PC-3 (cell line): Measurements from ENCODE around the gene C12orf57. TPM values are rescaled to one million over a fixed set of nuclear protein-coding genes. Genes with fewer than 3 reads are reported as not detected.
A peak's percentile ranks its signal among the peaks of the same experiment; 100 is the strongest.

Experiments used
- ATAC-seq: fragments of 200-7000 bp; cut with Tn5 transposase; 2 replicates; pipeline ENCODE4 v1.9.1; 2020; ENCODE audit warnings: mild to moderate bottlenecking, moderate library complexity
- BruUV-seq: library from RNA; stranded (reverse); fragments of 400-500 nt; replicated peaks from 2 replicates; lab custom pipeline; 2021; lab: Mats Ljungman, UMichigan
- CTCF ChIA-PET: fragments of 300-600 bp; sonication (Branson Sonifier 250); formaldehyde crosslinking; loops from one replicate; lab custom pipeline; 2022; ENCODE audit warnings: antibody characterized with exemption; lab: Charles Lee
- POLR2A ChIA-PET: fragments of 300-600 bp; sonication (Branson Sonifier 250); formaldehyde crosslinking; loops from one replicate; lab custom pipeline; 2022; ENCODE audit warnings: antibody characterized with exemption; ENCODE audit not compliant: unreplicated experiment; lab: Charles Lee
- DNase-seq: peaks from one replicate; pipeline ENCODE4 v3.0.0-alpha.2; 2015
- H2AFZ ChIP-seq: fragments of 300-600 bp; sonication (generic); 2 replicates; pipeline ENCODE4 v1.6.0; 2016; ENCODE audit warnings: antibody characterized with exemption, low read length
- H3F3A ChIP-seq: fragments of 300-600 bp; sonication (generic); one replicate; pipeline ENCODE4 v1.6.0; 2017; ENCODE audit warnings: antibody characterized with exemption, low read length, control low read depth, mild to moderate bottlenecking; ENCODE audit not compliant: unreplicated experiment
- H3K27ac ChIP-seq: fragments of 300-600 bp; sonication (generic); 2 replicates; pipeline ENCODE4 v1.5.1; 2016; ENCODE audit warnings: mild to moderate bottlenecking, low read length
- H3K27me3 ChIP-seq: fragments of 300-600 bp; sonication (generic); 2 replicates; pipeline ENCODE4 v1.6.1; 2016; ENCODE audit warnings: low read length, mixed read lengths
- H3K36me3 ChIP-seq: fragments of 300-600 bp; sonication (generic); 2 replicates; pipeline ENCODE4 v1.6.1; 2016; ENCODE audit warnings: low read depth, mixed run types, low read length, mixed read lengths
- H3K4me1 ChIP-seq: fragments of 300-600 bp; sonication (generic); 2 replicates; pipeline ENCODE4 v1.5.1; 2016; ENCODE audit warnings: low read length; ENCODE audit not compliant: insufficient read depth
- H3K4me2 ChIP-seq: fragments of 300-600 bp; sonication (generic); 2 replicates; pipeline ENCODE4 v1.6.0; 2016; ENCODE audit warnings: low read length
- H3K4me3 ChIP-seq: fragments of 300-600 bp; sonication (generic); 2 replicates; pipeline ENCODE4 v1.5.1; 2016; ENCODE audit warnings: mild to moderate bottlenecking, low read length, mixed read lengths
- H3K79me2 ChIP-seq: fragments of 300-600 bp; sonication (generic); 2 replicates; pipeline ENCODE4 v1.6.1; 2017; ENCODE audit warnings: low read length, mixed read lengths
- H3K9ac ChIP-seq: fragments of 300-600 bp; sonication (generic); 2 replicates; pipeline ENCODE4 v1.6.0; 2016; ENCODE audit warnings: mild to moderate bottlenecking, low read length
- H3K9me2 ChIP-seq: fragments of 300-600 bp; sonication (generic); replicated peaks from 2 replicates; pipeline ENCODE4 v1.6.1; 2016; ENCODE audit warnings: mixed run types, low read length, mixed read lengths
- H3K9me3 ChIP-seq: fragments of 300-600 bp; sonication (generic); 2 replicates; pipeline ENCODE4 v1.6.1; 2016; ENCODE audit warnings: low read length, mixed read lengths
- H4K20me1 ChIP-seq: fragments of 300-600 bp; sonication (generic); 2 replicates; pipeline ENCODE4 v1.6.1; 2016; ENCODE audit warnings: low read length, mixed read lengths
- CTCF ChIP-seq: fragments of 300-600 bp; sonication (generic); conservative IDR thresholded peaks from 2 replicates; pipeline ENCODE4 v1.5.1; 2017; ENCODE audit warnings: antibody characterized with exemption, low read depth, mild to moderate bottlenecking, low read length
- EZH2 ChIP-seq: fragments of 300-600 bp; sonication (generic); IDR thresholded peaks from one replicate; pipeline ENCODE4 v1.6.1; 2017; ENCODE audit warnings: antibody characterized with exemption, mild to moderate bottlenecking, low read length; ENCODE audit not compliant: unreplicated experiment
- EZH2phosphoT487 ChIP-seq: fragments of 300-600 bp; sonication (generic); IDR thresholded peaks from 2 replicates; pipeline ENCODE4 v1.6.1; 2018; ENCODE audit warnings: mild to moderate bottlenecking, antibody characterized with exemption, low read length, borderline replicate concordance
- intact Hi-C: fragments of 100-400 bp; cut with micrococcal nuclease; formaldehyde crosslinking; loops from 2 replicates; pipeline ENCODE4 v1.9.0; 2023
- total RNA-seq: library from RNA; depleted of rRNA; stranded (reverse); fragments of >200 nt; gene quantifications from 2 replicates; pipeline ENCODE4 v1.2.3, GENCODE V29; 2014

The C12orf57 gene
- total RNA-seq, 1 experiment from 2014 or later = 125 TPM

- no TSS peak for BruUV-seq
Measured at GRCh38 chr12:6928022-6928702, 15.7 kb upstream of the C12orf57 start.

GRCh38 chr12:6928703-6929407 lies 15.0 kb upstream of the C12orf57 start:
- Histone ChIP-seq H3K36me3 (no peaks in the 10 kb centered on the region), H2AFZ (peak overlapping the region; percentile 57), H3K27ac (no peak overlapping the region), H3K9ac (peak overlapping the region; percentile 84), H3K4me2 (peak overlapping the region; percentile 95), H3K27me3 (no peaks in the 10 kb centered on the region), H3K9me2 (no peaks in the 10 kb centered on the region), H3K79me2 (peaks cover 55% of the 10 kb centered on the region), H3K4me1 (peaks cover 43% of the 10 kb centered on the region), H3K9me3 (no peaks in the 10 kb centered on the region), H3K4me3 (peak overlapping the region; percentile 93), H3F3A (no peaks in the 10 kb centered on the region), H4K20me1 (no peaks in the 10 kb centered on the region; the same call in 1 of the 2 replicates)
- POLR2A ChIA-PET = interaction anchor here (0.5 kb wide), 1 partner anchor 15 kb away, joined by 12 read pairs; the partner anchor contains the start of gene C12orf57
- DNase-seq (no peak), ATAC-seq (no peak)
- CTCF ChIA-PET = interaction anchor here (0.6 kb wide), 1 partner anchor 56 kb away, joined by 6 read pairs; the partner anchor contains the start of gene SPSB2
- TF ChIP-seq EZH2phosphoT487 (no peak), CTCF (no peak), EZH2 (no peak)
- no TSS peak for BruUV-seq
- intact Hi-C loops = loop anchor here (5.0 kb wide), 1 partner anchor 62 kb away; the partner anchor contains the start of gene TPI1

More at GRCh38 chr12:6928022-6928702, 15.7 kb upstream of the C12orf57 start:
- Histone ChIP-seq H3K9me2 (no peaks in the 10 kb centered on the region), H3K27me3 (no peaks in the 10 kb centered on the region), H3K79me2 (peaks cover 55% of the 10 kb centered on the region), H2AFZ (peak overlapping the region; percentile 57), H3K9me3 (no peaks in the 10 kb centered on the region), H3K4me2 (peak overlapping the region; percentile 95), H3K36me3 (no peaks in the 10 kb centered on the region), H3K9ac (peak overlapping the region; percentile 84), H3K27ac (no peak overlapping the region), H3K4me3 (peak overlapping the region; percentile 93), H3F3A (no peaks in the 10 kb centered on the region), H3K4me1 (peaks cover 43% of the 10 kb centered on the region), H4K20me1 (no peaks in the 10 kb centered on the region; the same call in 1 of the 2 replicates)
- TF ChIP-seq EZH2phosphoT487 = no peak
- intact Hi-C loops = loop anchor here (5.0 kb wide), 1 partner anchor 61 kb away; the partner anchor contains the start of gene TPI1
- ATAC-seq (no peak), DNase-seq (no peak)
- ChIA-PET CTCF (interaction anchor here (0.6 kb wide), 1 partner anchor 55 kb away, joined by 6 read pairs; the partner anchor contains the start of gene SPSB2), POLR2A (no interaction called here)
